Ascending aorta (tissue), 2 donors: ENCODE data around the gene PRKCA. TPM values are rescaled to one million over a fixed set of nuclear protein-coding genes. Genes with fewer than 3 reads are reported as not detected.

ENCODE experiments used
- DNase-seq, 2 donors: peaks; one replicate each; pipeline ENCODE4 v3.0.0-alpha.2; 2019; ENCODE audit warnings: low spot score in 2 of 2
- H3K27ac ChIP-seq, 2 donors: fragments of 200-600 bp; sonication (generic); one replicate each; pipeline ENCODE4 v1.5.1; 2016 to 2017; ENCODE audit warnings: mild to moderate bottlenecking in 1 of 2
- H3K27me3 ChIP-seq: fragments of 200-600 bp; sonication (generic); one replicate; pipeline ENCODE4 v1.5.1; 2017
- H3K36me3 ChIP-seq, 2 donors: fragments of 200-600 bp; sonication (generic); one replicate each; pipeline ENCODE4 v1.5.1; 2016
- H3K4me1 ChIP-seq, 2 donors: fragments of 200-600 bp; sonication (generic); one replicate each; pipeline ENCODE4 v1.5.1; 2016 to 2017; ENCODE audit warnings: mild to moderate bottlenecking in 1 of 2
- H3K4me3 ChIP-seq, 2 donors: fragments of 200-600 bp; sonication (generic); one replicate each; pipeline ENCODE4 v1.5.1; 2016 to 2017; ENCODE audit warnings: mild to moderate bottlenecking in 1 of 2
- H3K9me3 ChIP-seq, 2 donors: fragments of 200-600 bp; sonication (generic); one replicate each; pipeline ENCODE4 v1.5.1; 2016
- CTCF ChIP-seq, 3 experiments: fragments of 200-600 bp in 2 of 3; fragments of 450-650 bp in 1 of 3; sonication (generic) in 2 of 3; IDR thresholded peaks; one replicate each; pipeline ENCODE4 v1.5.1; 2016 to 2019; ENCODE audit warnings: antibody characterized with exemption in 3 of 3, mild to moderate bottlenecking in 1 of 3, moderate library complexity in 1 of 3
- intact Hi-C: fragments of 100-400 bp; cut with DNase I; formaldehyde crosslinking; loops from one replicate; pipeline ENCODE4 v1.15.1; 2023
- total RNA-seq: library from RNA; depleted of rRNA; stranded (reverse); fragments of >200 nt; gene quantifications from one replicate; pipeline ENCODE4 v1.1.0, GENCODE V29; 2016

Gene PRKCA
- total RNA-seq, 1 donor from 2014 or later, result 3.2 TPM

GRCh38 chr17:66480802-66481201 lies 178.4 kb downstream of the PRKCA start:
- no peaks in the 10 kb centered on the region for H3K9me3 ChIP-seq
- no peak overlapping the region for H3K27ac ChIP-seq
- intact Hi-C loops, result no loop called here
- no peaks in the 10 kb centered on the region for H3K36me3 ChIP-seq
- no peaks in the 10 kb centered on the region for H3K4me1 ChIP-seq
- TF ChIP-seq CTCF (IDR thresholded peaks at IDR 0.05), result no peak
- H3K4me3 ChIP-seq, result no peak overlapping the region
- no peak for DNase-seq
- no peaks in the 10 kb centered on the region for H3K27me3 ChIP-seq

- no peak overlapping the region for H3K4me3 ChIP-seq
- TF ChIP-seq CTCF (IDR thresholded peaks at IDR 0.05), result no peak
- intact Hi-C loops, result no loop called here
- no peak overlapping the region for H3K27ac ChIP-seq
- H3K4me1 ChIP-seq, result no peaks in the 10 kb centered on the region
- no peaks in the 10 kb centered on the region for H3K27me3 ChIP-seq
- H3K9me3 ChIP-seq, result no peaks in the 10 kb centered on the region
- H3K36me3 ChIP-seq, result no peaks in the 10 kb centered on the region
- no peak for DNase-seq
Observed at GRCh38 chr17:66481271-66481670, 178.9 kb downstream of the PRKCA start.

GRCh38 chr17:66483906-66484305 lies 181.5 kb downstream of the PRKCA start:
- Histone ChIP-seq H3K27me3 (no peaks in the 10 kb centered on the region), H3K36me3 (no peaks in the 10 kb centered on the region), H3K4me1 (no peaks in the 10 kb centered on the region), H3K4me3 (no peak overlapping the region), H3K9me3 (no peaks in the 10 kb centered on the region), H3K27ac (no peak overlapping the region)
- intact Hi-C loops, result no loop called here
- TF ChIP-seq CTCF (IDR thresholded peaks at IDR 0.05), result no peak
- DNase-seq, result no peak

- Histone ChIP-seq H3K27ac (no peak overlapping the region), H3K4me1 (no peaks in the 10 kb centered on the region), H3K4me3 (no peak overlapping the region), H3K36me3 (no peaks in the 10 kb centered on the region), H3K27me3 (no peaks in the 10 kb centered on the region), H3K9me3 (no peaks in the 10 kb centered on the region)
- intact Hi-C loops, result no loop called here
- TF ChIP-seq CTCF (IDR thresholded peaks at IDR 0.05), result no peak
- DNase-seq, result no peak
Observed at GRCh38 chr17:66485309-66485947, 183.0 kb downstream of the PRKCA start.

- no peak for DNase-seq
- Histone ChIP-seq H3K4me1 (no peaks in the 10 kb centered on the region), H3K9me3 (no peaks in the 10 kb centered on the region), H3K4me3 (no peak overlapping the region), H3K27ac (no peak overlapping the region), H3K27me3 (no peaks in the 10 kb centered on the region), H3K36me3 (no peaks in the 10 kb centered on the region)
- no peak for TF ChIP-seq CTCF (IDR thresholded peaks at IDR 0.05)
- intact Hi-C loops, result no loop called here
Observed at GRCh38 chr17:66487121-66487520, 184.7 kb downstream of the PRKCA start.

- Histone ChIP-seq H3K4me3 (no peak overlapping the region), H3K9me3 (no peaks in the 10 kb centered on the region), H3K36me3 (no peaks in the 10 kb centered on the region), H3K4me1 (no peaks in the 10 kb centered on the region), H3K27me3 (no peaks in the 10 kb centered on the region), H3K27ac (no peak overlapping the region)
- intact Hi-C loops, result no loop called here
- DNase-seq, result no peak
- no peak for TF ChIP-seq CTCF (IDR thresholded peaks at IDR 0.05)
Observed at GRCh38 chr17:66487981-66488468, 185.6 kb downstream of the PRKCA start.
